ENCODE data around the gene APBA1. TPM values are rescaled to one million over a fixed set of nuclear protein-coding genes. Genes with fewer than 3 reads are reported as not detected.

The APBA1 gene
- total and polyA plus RNA-seq, 2 of the 4 experiments (the other 2 are of a cell fraction) = 3.8 to 5.1 TPM

DNA sequence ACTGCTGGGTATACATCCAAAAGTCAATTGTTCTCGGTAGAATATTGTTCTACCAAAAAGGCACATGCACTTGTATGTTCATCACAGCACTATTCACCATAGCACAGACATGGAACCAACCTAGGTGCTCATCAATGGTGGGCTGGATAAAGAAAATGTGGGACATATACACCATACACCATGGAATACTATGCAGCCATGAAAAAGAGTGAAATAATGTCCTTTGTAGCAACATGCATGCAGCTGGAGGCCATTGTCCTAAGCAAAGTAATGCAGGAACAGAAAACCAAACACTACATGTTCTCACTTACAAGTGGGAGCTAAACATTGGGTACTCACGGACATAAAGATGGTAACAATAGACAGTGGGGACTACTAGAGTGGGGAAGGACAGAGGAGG, 145.5 kb downstream of the APBA1 start:
- Histone ChIP-seq H3K4me2 (ENCODE audit: low read depth, low read length) (no peak overlapping the region), H3K9me1 (ENCODE audit: insufficient read depth, low read length) (no peaks in the 10 kb centered on the region; the same call in 1 of the 2 replicates), H2BK5ac (ENCODE audit: low read depth, low read length, poor library complexity, severe bottlenecking) (no peak overlapping the region), H3K4ac (ENCODE audit: low read depth, low read length) (no peak overlapping the region), H2AK9ac (replicated peaks; ENCODE audit: low read depth, low read length, poor library complexity) (no peak overlapping the region), H3K9me3 (ENCODE audit: control insufficient read depth, insufficient read depth, low read length) (peaks cover 2% of the 10 kb centered on the region; the same call in 1 of the 2 replicates), H2AFZ (replicated peaks; ENCODE audit: low read length, poor library complexity) (no peak overlapping the region), H3K4me3 (ENCODE audit: insufficient read depth, low read depth, low read length) (no peak overlapping the region), H3K27ac (ENCODE audit: insufficient read depth, low read length) (no peak overlapping the region), H3K56ac (ENCODE audit: extremely low read depth, insufficient read depth, low read length) (no peak overlapping the region), H2BK20ac (ENCODE audit: low read depth, low read length) (no peak overlapping the region), H3K4me1 (ENCODE audit: control insufficient read depth, insufficient read depth, low read length) (no peaks in the 10 kb centered on the region; the same call in 1 of the 2 replicates), H4K20me1 (ENCODE audit: insufficient read depth, low read length) (no peaks in the 10 kb centered on the region), H2AK5ac (ENCODE audit: low read depth, low read length) (no peak overlapping the region), H3K9ac (ENCODE audit: low read depth, low read length) (no peak overlapping the region), H3K79me1 (ENCODE audit: low read depth in 1 of 2, low read length in 2 of 2) (peaks cover 0 to 3% of the 10 kb centered on the region in 2 experiments; a peak in 2 of 4 replicates), H2BK15ac (ENCODE audit: low read depth, low read length) (no peak overlapping the region), H4K8ac (ENCODE audit: low read depth in 2 of 2, low read length in 2 of 2) (no peak overlapping the region), H4K91ac (ENCODE audit: insufficient read depth, low read depth, low read length) (no peak overlapping the region), H3K18ac (ENCODE audit: low read depth, low read length) (no peak overlapping the region), H3K14ac (replicated peaks; ENCODE audit: low read depth, low read length) (no peak overlapping the region), H3K23ac (ENCODE audit: low read depth, low read length) (no peak overlapping the region), H3K27me3 (ENCODE audit: control insufficient read depth, insufficient read depth, low read length) (no peaks in the 10 kb centered on the region), H3K36me3 (ENCODE audit: control insufficient read depth, insufficient read depth, low read length) (no peaks in the 10 kb centered on the region), H4K5ac (ENCODE audit: low read depth, low read length) (no peak overlapping the region), H2BK120ac (ENCODE audit: low read depth, low read length) (no peak overlapping the region)
- CTCF ChIA-PET = no interaction called here
- in situ Hi-C loops (cut with MboI; ENCODE audit: low sequenced_read_pairs) = no loop called here
- POLR2A ChIA-PET (ENCODE audit: unreplicated experiment) = no interaction called here
- no peak for DNase-seq
- intact Hi-C loops (cut with micrococcal nuclease) = no loop called here
- no peak for ATAC-seq (ENCODE audit: low read depth)
- dilution Hi-C loops (cut with HindIII; ENCODE audit: low sequenced_read_pairs, unreplicated experiment) = no loop called here
- no peak for TF ChIP-seq SMC3 (IDR thresholded peaks at IDR 0.05; ENCODE audit: low read depth, low read length)
- TF ChIP-seq, protein P1, sequence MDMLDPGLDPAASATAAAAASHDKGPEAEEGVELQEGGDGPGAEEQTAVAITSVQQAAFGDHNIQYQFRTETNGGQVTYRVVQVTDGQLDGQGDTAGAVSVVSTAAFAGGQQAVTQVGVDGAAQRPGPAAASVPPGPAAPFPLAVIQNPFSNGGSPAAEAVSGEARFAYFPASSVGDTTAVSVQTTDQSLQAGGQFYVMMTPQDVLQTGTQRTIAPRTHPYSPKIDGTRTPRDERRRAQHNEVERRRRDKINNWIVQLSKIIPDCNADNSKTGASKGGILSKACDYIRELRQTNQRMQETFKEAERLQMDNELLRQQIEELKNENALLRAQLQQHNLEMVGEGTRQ (IDR thresholded peaks at IDR 0.05; ENCODE audit: low read depth, low read length) = no peak
- TF ChIP-seq MAFK (IDR thresholded peaks at IDR 0.05; ENCODE audit: low read depth, low read length) = no peak
- no peak for TF ChIP-seq MXI1 (IDR thresholded peaks at IDR 0.05; ENCODE audit: borderline replicate concordance, low read depth, low read length)
- no peak for TF ChIP-seq RAD21 (IDR thresholded peaks at IDR 0.05; ENCODE audit: low read length)
- TF ChIP-seq FOS (IDR thresholded peaks at IDR 0.05; ENCODE audit: low read depth, low read length) = no peak
- no peak for TF ChIP-seq CEBPB (IDR thresholded peaks at IDR 0.05; ENCODE audit: low read depth, low read length)
- no peak for TF ChIP-seq NFE2L2 (IDR thresholded peaks at IDR 0.05; ENCODE audit: low read depth, low read length)
- no CpG with 5 or more reads among the region's 2 CpGs for WGBS, 2 experiments (ENCODE audit: extremely low coverage in 2 of 2, insufficient read length in 1 of 2)
- no TSS peak for BruUV-seq (replicated peaks)

Measured in IMR-90 (cell line).